Muscle of leg (tissue), 11 donors: ENCODE data around the gene DPM1. TPM values are rescaled to one million over a fixed set of nuclear protein-coding genes. Genes with fewer than 3 reads are reported as not detected.

Source experiments
- DNase-seq: peaks from one replicate; pipeline ENCODE4 v3.0.0; 2013
- H3K27ac ChIP-seq: one replicate; pipeline ENCODE4 v1.5.1; 2013; ENCODE audit warnings: mild to moderate bottlenecking, low read length, control low read depth
- H3K27me3 ChIP-seq: one replicate; pipeline ENCODE4 v1.6.1; 2013; ENCODE audit warnings: low read length; ENCODE audit not compliant: control insufficient read depth, insufficient read depth
- H3K36me3 ChIP-seq: one replicate; pipeline ENCODE4 v1.6.1; 2013; ENCODE audit warnings: low read length; ENCODE audit not compliant: control insufficient read depth, insufficient read depth
- H3K4me1 ChIP-seq: one replicate; pipeline ENCODE4 v1.6.1; 2013; ENCODE audit warnings: low read length; ENCODE audit not compliant: control insufficient read depth, insufficient read depth
- H3K4me3 ChIP-seq: one replicate; pipeline ENCODE4 v1.5.1; 2013; ENCODE audit warnings: low read length, control low read depth
- H3K9me3 ChIP-seq: replicated peaks from 2 replicates; pipeline ENCODE4 v1.6.1; 2013; ENCODE audit warnings: low read depth, low read length; ENCODE audit not compliant: control insufficient read depth
- WGBS: methylation state at CpG from one replicate; pipeline ENCODE4 v1.1.5; 2013; ENCODE audit warnings: missing lambda C conversion rate; ENCODE audit not compliant: insufficient coverage; 5-methylcytosine and 5-hydroxymethylcytosine counted together
- polyA plus RNA-seq, 8 donors: library from polyadenylated mRNA; unstranded; fragments of 120-200 nt; gene quantifications; one replicate each; pipeline versions ENCODE4 v1.2.1 to v1.2.3, GENCODE V29; 2013; ENCODE audit warnings: inconsistent platforms in 1 of 8, low replicate concordance in 1 of 8; ENCODE audit not compliant: insufficient read length in 8 of 8, insufficient read depth in 1 of 8
- total RNA-seq: library from RNA; stranded (reverse); fragments of 120-200 nt; gene quantifications from one replicate; pipeline ENCODE4 v1.2.4, GENCODE V29; 2013

The DPM1 gene
- total and polyA plus RNA-seq, 9 donors: 41.1 to 52.3 (median 46.0) TPM

GRCh38 chr20:50996901-50997865 lies 38.9 kb upstream of the DPM1 start:
- Histone ChIP-seq H3K4me3 (no peak overlapping the region), H3K27me3 (peaks cover 23% of the 10 kb centered on the region), H3K9me3 (no peaks in the 10 kb centered on the region), H3K27ac (no peak overlapping the region), H3K4me1 (no peaks in the 10 kb centered on the region), H3K36me3 (no peaks in the 10 kb centered on the region)
- 62% methylated on average over 3 of the region's 10 CpGs for WGBS
- DNase-seq: no peak

GRCh38 chr20:50995506-50995905 lies 37.2 kb upstream of the DPM1 start:
- no CpG with 5 or more reads among the region's 5 CpGs for WGBS
- Histone ChIP-seq H3K4me3 (no peak overlapping the region), H3K36me3 (no peaks in the 10 kb centered on the region), H3K9me3 (no peaks in the 10 kb centered on the region), H3K4me1 (no peaks in the 10 kb centered on the region), H3K27ac (no peak overlapping the region), H3K27me3 (peaks cover 18% of the 10 kb centered on the region)
- DNase-seq: no peak

GRCh38 chr20:50993876-50994275 lies 35.5 kb upstream of the DPM1 start:
- H3K27me3 ChIP-seq: peaks cover 12% of the 10 kb centered on the region
- H3K9me3 ChIP-seq: no peaks in the 10 kb centered on the region
- H3K4me3 ChIP-seq: no peak overlapping the region
- no peaks in the 10 kb centered on the region for H3K4me1 ChIP-seq
- H3K36me3 ChIP-seq: no peaks in the 10 kb centered on the region
- no peak overlapping the region for H3K27ac ChIP-seq
- no CpG with 5 or more reads among the region's 9 CpGs for WGBS
- no peak for DNase-seq

- DNase-seq: no peak
- H3K27ac ChIP-seq: no peak overlapping the region
- H3K27me3 ChIP-seq: peaks cover 12% of the 10 kb centered on the region
- H3K4me1 ChIP-seq: no peaks in the 10 kb centered on the region
- H3K4me3 ChIP-seq: no peak overlapping the region
- 39% methylated on average over 10 of the region's 13 CpGs for WGBS
- no peaks in the 10 kb centered on the region for H3K36me3 ChIP-seq
- no peaks in the 10 kb centered on the region for H3K9me3 ChIP-seq
These were observed 34.6 kb upstream of the DPM1 start for GRCh38 chr20:50992733-50993457.

- H3K36me3 ChIP-seq: no peaks in the 10 kb centered on the region
- no peaks in the 10 kb centered on the region for H3K9me3 ChIP-seq
- H3K4me3 ChIP-seq: no peak overlapping the region
- 43% methylated on average over 3 of the region's 4 CpGs for WGBS
- no peaks in the 10 kb centered on the region for H3K4me1 ChIP-seq
- peaks cover 9% of the 10 kb centered on the region for H3K27me3 ChIP-seq
- DNase-seq: no peak
- H3K27ac ChIP-seq: no peak overlapping the region
These were observed 34.0 kb upstream of the DPM1 start for GRCh38 chr20:50992336-50992732.

- peaks cover 4% of the 10 kb centered on the region for H3K27me3 ChIP-seq
These were observed 32.7 kb upstream of the DPM1 start for GRCh38 chr20:50991076-50991475.

GRCh38 chr20:50987493-50988210 lies 29.3 kb upstream of the DPM1 start:
- no peaks in the 10 kb centered on the region for H3K4me1 ChIP-seq
- DNase-seq: peak; percentile 92
- no peak overlapping the region for H3K27ac ChIP-seq
- H3K9me3 ChIP-seq: no peaks in the 10 kb centered on the region
- no peaks in the 10 kb centered on the region for H3K36me3 ChIP-seq
- peaks cover 2% of the 10 kb centered on the region for H3K27me3 ChIP-seq
- H3K4me3 ChIP-seq: no peak overlapping the region
- 14% methylated on average over 8 of the region's 13 CpGs for WGBS

More at GRCh38 chr20:50991076-50991475, 32.7 kb upstream of the DPM1 start:
- no peak for DNase-seq
- no peaks in the 10 kb centered on the region for H3K36me3 ChIP-seq
- H3K4me3 ChIP-seq: no peak overlapping the region
- no peak overlapping the region for H3K27ac ChIP-seq
- WGBS: no CpG with 5 or more reads among the region's 3 CpGs
- H3K9me3 ChIP-seq: no peaks in the 10 kb centered on the region
- no peaks in the 10 kb centered on the region for H3K4me1 ChIP-seq

GRCh38 chr20:50983321-50983720 lies 25.0 kb upstream of the DPM1 start:
- Histone ChIP-seq H3K36me3 (no peaks in the 10 kb centered on the region), H3K27me3 (peaks cover 4% of the 10 kb centered on the region), H3K9me3 (no peaks in the 10 kb centered on the region), H3K4me3 (no peak overlapping the region), H3K27ac (no peak overlapping the region), H3K4me1 (peaks cover 4% of the 10 kb centered on the region)
- 80% methylated on average over 2 of the region's 2 CpGs for WGBS
- DNase-seq: no peak

GRCh38 chr20:50982363-50982762 lies 24.0 kb upstream of the DPM1 start:
- no CpG with 5 or more reads among the region's 4 CpGs for WGBS
- peak; percentile 51 for DNase-seq
- Histone ChIP-seq H3K27me3 (peaks cover 11% of the 10 kb centered on the region), H3K36me3 (no peaks in the 10 kb centered on the region), H3K4me1 (peaks cover 4% of the 10 kb centered on the region), H3K9me3 (no peaks in the 10 kb centered on the region), H3K27ac (no peak overlapping the region), H3K4me3 (no peak overlapping the region)

GRCh38 chr20:50981714-50982048 lies 23.3 kb upstream of the DPM1 start:
- Histone ChIP-seq H3K36me3 (no peaks in the 10 kb centered on the region), H3K9me3 (no peaks in the 10 kb centered on the region), H3K27ac (no peak overlapping the region), H3K27me3 (peaks cover 16% of the 10 kb centered on the region), H3K4me1 (peaks cover 4% of the 10 kb centered on the region), H3K4me3 (no peak overlapping the region)
- DNase-seq: no peak
- WGBS: 100% methylated on average over 1 of the region's 3 CpGs
